GM19240 (cell line): ENCODE results near the gene BRF1.
"Not testable (repeated sequence)": the region's sequence is repeated elsewhere in the genome, so short reads cannot be mapped to it uniquely, and the experiment has no call there.

Source experiments
- DNase-seq: peaks from one replicate; pipeline ENCODE4 v3.0.0; 2011; ENCODE audit warnings: low spot score; ENCODE audit not compliant: insufficient read length

Gene BRF1, protein sequence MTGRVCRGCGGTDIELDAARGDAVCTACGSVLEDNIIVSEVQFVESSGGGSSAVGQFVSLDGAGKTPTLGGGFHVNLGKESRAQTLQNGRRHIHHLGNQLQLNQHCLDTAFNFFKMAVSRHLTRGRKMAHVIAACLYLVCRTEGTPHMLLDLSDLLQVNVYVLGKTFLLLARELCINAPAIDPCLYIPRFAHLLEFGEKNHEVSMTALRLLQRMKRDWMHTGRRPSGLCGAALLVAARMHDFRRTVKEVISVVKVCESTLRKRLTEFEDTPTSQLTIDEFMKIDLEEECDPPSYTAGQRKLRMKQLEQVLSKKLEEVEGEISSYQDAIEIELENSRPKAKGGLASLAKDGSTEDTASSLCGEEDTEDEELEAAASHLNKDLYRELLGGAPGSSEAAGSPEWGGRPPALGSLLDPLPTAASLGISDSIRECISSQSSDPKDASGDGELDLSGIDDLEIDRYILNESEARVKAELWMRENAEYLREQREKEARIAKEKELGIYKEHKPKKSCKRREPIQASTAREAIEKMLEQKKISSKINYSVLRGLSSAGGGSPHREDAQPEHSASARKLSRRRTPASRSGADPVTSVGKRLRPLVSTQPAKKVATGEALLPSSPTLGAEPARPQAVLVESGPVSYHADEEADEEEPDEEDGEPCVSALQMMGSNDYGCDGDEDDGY

DNA sequence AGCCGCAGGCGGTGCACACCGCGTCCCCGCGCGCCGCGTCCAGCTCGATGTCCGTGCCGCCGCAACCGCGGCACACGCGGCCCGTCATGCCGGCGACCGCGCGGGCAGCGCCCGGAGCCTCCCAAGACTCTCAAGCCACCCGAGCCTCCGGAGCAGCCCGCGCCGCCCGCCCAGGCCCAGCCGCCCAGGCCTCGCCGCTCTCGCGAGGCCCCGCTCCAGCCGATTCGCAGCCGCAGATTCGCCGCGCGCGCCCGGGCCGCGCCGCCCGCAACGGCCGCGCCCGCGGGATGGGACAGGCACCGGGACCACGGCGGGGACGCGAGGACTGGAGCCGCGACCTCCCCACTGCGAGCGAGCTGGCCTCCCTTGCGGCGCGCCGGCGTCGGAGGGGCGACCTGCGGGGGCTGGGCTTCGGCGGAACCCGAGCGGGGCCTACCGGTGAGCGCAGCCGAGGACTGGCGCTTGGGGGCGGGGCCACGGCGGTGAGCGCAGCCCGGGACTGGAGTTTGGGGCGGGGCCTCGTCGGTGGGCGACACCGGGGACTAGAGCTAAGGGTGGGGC is at the start of gene BRF1:
Gene BRF1 (minus strand): TSS at position 460 of the 561 bp plus-strand sequence. CDS start 372 bp downstream, at position 88.
- DNase-seq = peak; percentile 83

DNA sequence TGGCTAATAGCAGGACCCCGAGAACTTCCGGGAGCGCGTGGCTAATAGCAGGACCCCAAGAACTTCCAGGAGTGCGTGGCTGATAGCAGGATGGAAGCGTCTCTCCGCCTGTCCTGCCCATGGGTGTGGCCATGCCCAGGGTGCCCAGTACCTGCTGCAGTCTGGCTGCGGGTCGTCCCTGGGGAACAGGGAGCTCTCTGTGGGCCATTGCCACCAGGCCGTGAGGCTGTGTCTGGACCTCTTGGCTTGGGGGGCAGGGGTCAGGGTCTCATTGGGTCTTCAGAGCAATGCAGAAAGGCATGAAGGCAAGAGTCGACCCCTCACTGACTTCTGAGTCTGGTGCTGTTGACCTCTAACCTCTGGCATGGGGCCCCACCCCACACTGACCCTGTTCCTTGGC is 49.2 kb upstream of the BRF1 start:
- DNase-seq = no peak

DNA sequence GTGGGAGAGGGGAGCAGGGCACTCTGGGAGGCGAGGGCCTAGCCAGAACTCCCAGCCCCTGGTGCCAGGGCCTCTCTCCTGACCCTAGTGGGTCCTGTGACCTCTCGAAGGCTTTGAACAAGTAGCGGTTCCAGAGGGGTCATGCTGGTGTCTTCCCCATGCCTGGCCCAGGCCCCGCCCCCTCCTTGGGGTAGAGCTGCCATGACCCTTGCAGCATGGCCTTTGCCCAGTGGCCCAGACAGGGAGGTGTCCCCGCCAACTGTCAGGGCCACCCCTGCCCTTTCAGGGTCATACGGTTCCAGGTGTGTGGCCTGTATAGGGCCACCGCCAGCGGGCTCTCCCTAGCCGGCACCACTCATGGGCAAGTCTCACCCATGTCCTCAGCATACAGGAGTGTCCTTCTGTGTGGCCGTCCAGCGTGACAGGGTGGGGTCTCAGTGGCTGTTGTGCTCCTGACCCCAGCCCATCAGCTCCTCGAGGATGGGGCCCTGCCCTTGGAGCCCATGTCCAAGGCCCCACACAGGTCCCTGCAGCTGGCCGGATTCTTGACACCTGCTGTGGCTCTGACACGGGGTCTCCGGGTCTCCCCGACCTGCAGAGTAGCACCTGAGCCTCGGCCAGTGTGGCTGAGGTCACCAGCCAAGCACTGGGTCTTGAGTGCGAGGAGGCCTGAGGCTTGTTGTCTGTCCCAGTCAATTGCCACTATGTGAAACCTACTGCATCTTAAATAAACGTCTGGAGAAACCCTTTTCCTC is 48.3 kb upstream of the BRF1 start:
- DNase-seq = no peak

DNA sequence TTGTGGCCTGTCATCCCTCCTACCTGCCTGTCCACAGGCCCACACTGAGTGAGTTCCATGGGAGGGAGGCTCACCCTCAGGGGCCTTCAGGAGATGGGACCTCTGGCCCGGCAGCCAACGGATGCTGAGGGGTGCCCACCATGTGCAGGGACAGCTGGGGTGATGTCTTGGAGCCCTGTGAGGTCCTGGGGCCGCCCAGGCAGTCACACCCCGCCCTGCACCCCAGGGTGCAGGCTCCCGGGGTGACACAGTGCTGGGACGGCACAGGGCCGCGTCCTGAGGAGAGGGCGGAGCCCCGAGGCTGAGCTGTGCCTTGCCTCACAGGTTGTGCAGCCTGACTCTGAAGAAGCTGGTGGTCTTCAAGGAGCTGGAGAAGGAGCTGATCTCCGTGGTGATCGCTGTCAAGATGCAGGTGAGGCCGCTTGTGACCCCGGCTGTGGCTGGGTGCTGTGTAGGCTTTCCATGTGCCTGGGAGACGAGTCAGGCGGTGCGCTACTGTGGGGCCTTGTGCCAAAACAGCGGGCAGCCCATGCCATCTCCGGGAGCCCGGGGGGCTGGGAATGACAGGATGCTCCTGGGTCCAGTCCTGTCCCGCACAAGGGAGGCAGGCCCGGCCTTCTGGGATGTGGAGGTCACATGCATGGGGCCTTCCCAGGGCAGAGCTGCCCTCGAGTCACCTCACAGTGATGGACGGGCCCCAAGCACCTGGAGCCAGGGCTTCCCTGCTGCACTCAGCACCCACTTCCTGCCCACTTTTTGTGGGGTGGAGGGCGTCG is 47.6 kb upstream of the BRF1 start:
- DNase-seq = no peak

DNA sequence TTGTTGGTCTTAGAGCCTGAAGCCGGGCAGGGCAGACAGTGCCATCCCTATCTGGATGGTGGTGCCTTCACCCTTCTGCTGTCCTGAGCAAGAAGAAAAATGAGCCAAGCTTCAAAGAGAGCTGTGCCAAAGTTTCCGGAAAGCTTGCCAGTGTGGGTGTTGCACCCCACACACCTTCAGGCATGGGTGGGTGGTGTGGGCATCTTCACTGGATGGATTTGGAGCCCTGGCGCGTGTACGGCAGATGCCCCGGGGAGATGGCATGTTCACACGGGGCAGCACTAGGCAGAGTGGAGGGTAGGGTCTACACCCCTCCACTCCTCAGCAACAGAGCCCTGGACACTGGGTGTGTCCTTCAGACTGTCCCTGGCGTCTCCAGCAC is 46.8 kb upstream of the BRF1 start:
- DNase-seq = no peak

DNA sequence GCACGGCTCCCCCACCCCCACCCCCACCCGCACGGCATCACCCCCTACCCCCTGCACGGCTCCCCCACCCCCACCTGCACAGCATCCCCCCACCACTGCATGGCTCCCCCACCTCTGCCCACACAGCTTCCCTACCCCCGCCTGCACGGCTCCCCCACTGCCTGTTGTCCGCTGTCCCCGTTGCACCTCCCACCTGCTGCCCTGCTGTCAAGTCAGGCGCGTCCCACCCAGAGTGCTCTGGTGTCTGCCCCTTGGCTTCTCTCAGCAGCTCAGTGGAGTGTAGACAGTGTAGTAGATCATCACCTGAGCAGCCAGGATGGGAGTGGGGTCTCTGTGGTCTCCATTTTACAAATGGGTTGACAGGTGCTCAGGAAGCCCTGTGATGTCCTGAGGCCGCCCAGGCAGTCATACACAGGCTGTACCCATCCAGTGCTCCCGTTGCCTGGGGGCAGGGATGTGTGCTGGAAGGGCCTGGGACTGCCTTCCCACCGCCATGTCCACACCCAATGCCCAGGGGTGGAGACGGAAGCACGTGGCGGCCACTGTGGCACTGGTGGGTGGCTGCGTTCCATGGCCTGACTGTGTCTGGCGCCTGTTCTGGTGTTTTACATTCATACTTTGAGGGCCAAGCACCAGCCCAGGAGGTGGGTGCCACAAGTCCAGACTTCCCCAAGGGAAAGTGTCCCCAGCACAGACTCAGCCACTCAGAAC is 46.2 kb upstream of the BRF1 start:
- no peak for DNase-seq

DNA sequence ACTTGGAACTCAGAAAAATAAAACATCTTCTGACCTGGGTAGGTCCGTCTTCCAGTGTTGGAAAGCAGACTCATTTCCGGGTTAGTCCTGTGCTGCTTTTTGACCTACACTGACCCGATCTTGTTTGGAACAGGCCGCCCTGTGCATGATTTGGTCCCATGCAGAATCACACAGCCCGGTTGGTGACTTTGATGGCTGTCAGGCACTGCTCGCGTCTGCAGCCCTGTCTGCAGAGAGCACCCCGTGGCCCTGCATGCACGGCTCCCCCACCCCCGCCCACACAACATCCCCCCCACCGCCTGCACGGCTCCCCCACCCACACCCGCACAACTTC is 45.4 kb upstream of the BRF1 start:
- no peak for DNase-seq

DNA sequence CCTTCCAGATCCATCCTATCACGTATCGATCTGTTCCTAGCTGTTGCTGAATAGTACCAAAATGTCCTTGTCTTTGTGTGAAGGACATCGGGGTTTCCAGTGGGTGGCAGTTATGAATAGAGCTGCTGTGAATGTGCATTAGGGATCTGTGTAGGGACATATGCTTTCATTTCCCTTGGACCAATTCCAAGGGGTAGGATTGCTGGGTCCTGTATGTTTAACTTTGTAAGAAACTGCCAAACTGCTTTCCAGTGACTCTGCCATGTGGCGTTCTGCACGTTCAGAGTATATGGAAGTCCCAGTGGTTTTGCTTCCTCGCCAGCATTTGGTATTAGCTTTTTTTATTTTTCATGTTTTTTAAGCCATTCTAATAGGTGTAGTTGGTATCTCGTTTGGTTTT is 42.4 kb upstream of the BRF1 start:
- no peak for DNase-seq

DNA sequence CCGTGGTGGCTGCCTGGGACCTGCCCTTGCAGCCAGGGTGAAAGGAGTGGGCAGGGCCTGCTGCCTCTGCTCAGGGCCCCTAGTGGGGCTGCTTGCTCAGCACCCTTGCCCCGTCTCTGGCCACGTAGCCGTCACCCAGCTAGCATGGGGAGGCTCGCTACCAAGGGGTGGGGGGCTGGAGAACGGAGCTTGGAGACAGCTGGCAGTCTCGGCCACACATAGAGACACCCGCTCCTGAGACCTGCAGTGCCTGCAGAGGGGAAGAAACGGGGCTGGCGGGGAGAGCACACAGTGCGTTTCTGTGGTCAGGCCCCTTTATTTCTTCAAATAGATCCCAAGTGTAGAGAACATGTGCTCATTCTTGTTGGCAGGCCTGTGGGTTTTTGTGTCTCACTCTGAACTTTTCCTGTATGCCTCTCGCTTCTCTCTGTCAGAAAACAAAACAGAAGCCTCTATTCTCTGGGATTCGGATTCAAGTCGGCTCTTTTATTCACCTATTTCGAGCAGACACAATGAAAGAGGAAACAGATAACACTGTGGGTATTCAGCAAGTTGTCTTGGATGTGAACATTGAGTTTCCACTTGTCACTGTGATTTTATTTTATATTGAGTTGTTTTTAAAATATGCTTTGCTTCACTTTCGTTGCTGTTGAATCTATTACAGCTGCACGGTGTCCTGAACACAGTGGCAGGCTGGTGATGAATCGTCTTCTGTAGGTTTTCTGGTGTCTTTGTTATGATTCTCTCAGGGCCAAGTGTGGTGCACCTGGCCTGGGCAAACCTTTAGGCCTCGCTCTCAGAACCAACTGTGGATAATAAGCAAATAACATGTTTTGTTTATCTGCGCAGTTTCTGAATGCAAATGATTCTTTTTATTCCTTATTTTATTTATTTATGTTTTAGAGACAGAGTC is 40.3 kb upstream of the BRF1 start:
- DNase-seq = no peak

DNA sequence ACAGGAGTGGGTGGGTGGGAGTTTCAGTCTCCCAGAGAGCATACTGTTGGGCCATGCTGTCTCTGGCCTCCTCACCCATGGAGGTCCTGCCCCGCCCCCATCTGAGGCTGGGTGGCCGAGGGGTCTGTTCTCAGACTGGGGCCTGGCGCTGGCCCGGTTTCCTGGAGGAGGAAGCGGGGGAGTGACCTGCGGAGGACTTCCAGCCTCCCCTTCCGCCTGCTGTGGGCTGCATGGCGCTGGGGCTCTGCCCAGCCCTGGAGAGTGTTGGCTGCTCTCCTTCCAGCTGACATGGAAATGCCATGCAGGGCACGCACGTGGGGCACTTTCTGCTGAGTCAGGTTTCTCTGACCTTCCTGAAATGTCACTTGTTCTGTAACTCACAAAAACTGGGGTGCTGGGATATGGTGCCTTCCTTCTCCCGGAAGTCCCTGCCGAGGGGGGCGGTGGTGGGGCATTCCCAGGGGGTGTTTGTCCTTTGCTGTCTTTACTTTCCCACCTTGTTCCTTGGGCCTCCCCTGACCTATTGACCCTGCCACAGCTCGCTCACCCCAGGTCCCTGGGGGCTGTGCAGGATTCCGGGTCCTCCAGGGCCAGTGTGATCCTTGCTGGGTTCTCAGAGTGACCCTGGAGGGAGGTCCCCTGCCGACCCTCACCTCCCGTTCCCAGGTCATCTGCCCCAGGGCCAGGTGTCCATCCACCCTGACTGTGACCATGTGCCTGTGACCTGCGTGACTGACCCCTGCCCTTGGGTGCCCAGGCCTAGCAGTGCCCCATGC is 37.4 kb upstream of the BRF1 start:
- no peak for DNase-seq

DNA sequence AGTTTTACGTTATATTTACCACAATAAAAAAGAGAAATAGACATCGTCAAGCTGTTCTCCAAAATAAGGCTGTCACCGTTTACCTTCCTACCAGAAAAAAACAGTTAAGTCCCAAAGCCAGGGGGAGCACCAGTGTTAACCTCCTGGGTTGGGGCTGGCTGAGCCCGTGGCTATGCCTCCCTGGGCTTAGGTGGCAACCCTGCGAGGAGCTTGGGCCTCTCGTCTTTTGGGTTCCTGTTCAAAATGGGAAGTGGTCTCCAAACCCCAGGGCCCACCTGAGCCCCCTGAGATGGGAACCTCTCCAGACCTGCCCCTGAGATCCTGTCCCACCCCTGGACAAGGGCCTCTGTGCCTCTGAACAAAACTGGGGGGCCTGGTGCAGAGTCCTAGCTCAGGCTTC is 36.6 kb upstream of the BRF1 start:
- DNase-seq = no peak

DNA sequence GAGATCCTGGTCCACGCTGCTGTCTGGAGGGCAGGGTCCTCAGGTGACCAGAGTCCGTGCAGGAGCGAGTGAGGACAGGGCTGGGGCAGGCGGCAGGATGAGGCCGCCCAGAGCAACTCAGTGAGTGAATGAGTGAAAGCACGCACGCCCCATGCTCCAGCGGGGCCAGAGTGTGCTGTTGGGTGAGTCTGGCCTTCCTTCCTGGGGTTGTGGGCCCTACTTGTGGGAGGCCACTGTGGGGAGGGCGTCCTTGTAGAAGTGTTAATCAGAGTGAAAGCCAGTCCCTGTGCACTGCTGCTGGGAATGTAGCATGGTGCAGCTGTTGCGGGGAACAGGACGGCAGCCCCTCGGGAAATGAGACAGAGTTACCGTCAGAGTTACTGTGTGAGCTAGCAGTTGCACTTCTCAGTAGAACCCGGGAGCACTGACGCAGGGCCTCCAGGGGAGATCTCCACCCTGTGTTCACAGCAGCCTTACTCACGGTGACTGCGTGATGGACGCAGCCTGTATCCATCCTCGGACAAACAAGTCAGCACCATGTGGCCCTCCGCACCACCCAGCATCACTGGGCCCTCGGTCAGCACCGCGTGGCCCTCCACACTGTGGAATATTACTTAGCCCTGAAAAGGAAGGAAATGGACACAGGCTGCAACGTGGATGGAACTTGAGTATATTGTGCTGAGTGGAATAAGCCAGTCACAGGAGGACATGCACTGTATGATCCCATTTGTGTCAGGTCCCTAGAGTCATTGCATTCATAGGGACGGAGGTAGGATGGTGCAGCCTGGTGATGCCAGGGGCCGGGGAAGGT is 35.9 kb upstream of the BRF1 start:
- DNase-seq = no peak

DNA sequence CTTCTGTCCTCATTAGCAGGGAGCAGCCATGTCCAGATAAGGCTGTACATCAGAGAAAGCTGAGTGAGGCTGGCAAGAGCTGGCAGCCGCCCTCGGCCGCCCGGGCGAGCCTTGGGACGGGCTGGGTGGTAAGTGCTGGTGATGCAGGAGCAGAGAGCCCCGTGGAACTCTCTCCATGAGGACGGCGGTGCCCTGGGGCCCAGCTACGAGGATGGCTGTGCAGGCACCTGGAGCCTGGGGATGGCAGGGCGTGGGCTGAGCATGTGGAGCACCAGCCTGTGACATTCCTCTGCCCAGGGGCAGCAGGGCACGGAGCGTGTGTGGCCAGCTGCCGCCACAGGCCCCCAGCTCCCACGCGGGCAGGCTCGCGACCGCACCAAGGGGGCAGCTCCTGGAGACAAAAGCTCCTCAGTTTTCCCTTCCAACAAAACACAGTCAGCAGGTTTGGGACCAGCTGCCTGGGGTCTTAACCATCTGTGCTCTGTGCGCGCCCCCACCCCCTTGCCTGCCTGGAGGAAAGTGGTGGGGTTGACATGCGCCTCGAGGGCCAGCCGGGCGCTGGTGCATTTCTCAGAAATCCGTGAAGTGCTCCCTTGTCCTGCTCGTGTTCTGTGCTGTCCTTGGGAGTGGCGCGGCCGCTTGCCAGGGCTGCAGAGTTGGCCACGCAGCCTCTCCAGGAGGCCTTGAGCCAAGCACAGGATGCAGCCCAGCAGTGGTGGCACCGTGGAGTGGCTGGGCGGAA is 35.1 kb upstream of the BRF1 start:
- no peak for DNase-seq

DNA sequence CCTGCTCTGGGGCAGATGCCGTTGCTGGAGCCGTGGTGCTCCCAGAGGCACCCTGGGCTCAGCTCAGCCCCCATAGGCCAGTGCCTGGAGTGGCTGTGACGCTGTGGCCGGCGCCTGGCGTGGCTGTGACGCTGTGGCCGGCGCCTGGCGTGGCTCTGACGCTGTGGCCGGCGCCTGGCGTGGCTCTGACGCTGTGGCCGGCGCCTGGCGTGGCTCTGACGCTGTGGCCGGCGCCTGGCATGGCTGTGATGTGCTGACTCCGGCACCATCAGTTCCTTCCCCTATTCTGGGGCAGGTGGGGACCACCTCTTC is 34.4 kb upstream of the BRF1 start:
- DNase-seq = not testable (repeated sequence)

DNA sequence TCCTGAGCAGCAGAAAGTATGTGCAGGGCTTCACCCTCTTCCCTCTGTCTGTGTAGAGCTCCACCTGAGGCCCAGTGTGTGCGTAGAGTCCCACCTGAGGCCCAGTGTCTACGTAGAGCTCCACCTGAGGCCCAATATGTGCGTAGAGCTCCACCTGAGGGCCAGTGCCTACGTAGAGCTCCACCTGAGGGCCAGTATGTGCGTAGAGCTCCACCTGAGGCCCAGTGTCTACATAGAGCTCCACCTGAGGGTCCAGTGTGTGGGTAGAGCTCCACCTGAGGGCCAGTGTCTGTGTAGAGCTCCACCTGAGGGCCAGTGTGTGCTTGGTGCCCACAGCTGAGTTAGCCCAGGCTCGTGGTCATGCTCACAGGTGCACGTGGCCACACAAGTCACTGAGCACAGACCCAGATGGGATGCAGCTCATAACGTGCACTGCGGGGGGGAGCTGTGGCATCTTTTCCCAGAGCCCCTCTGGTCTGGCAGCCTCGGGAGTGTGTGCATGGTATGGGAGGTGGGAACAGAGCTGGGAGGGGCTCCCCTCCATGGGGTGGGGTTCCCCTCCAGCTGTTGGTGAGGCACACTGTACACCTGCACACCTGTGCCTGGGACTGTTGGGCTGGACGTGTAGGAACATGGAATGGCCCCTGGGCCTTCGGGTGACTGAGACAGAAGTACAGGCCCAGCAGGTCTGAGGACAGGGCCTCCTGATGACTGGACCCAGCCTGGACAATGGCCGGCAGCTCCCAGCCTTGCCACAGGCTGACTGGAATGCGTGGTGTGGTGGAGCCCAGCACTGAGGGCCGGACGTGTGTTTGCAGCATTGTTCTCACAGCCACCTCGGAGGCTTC is 33.8 kb upstream of the BRF1 start:
- DNase-seq = no peak

DNA sequence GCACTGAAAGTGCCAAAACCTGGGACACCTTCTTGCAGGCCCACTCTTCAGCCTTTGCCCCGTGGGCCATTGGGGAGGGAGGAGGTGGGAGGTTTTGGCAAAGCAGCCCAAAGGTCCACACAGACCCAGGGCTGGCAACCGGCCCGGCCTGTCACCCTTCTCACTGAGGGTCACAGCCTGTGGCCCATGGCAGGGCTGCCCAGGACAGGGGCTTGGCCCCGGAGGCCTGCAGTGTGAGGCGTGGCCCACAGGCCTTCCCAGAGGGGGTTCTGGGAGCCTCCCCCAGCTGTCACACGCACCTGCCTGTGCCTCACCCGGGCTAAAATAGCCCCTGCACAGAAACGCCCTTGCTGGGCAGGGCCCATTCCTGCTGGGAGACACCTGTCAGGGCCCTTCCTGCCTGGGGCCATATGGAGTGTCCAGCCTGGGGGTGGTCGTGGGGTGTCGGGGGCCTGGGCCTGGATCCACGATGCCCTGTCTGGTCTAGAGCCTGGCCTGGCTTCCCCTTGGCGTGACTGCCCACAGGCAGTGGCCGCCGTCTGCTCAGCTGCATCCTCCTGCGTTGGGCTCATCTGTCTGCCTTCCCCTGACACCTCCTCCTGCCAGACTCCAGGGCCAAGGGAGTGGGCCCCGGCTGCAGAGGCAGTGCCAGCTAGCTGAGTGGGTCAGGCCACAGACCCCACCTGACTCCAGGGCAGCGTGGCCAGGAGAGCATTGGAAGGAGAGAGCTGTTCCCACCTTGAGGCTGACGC is 33.0 kb upstream of the BRF1 start:
- DNase-seq = no peak
